Measurements from ENCODE around the gene ZBTB2.
"Not testable (repeated sequence)": the region's sequence is repeated elsewhere in the genome, so short reads cannot be mapped to it uniquely, and the experiment has no call there.

Gene ZBTB2

DNA sequence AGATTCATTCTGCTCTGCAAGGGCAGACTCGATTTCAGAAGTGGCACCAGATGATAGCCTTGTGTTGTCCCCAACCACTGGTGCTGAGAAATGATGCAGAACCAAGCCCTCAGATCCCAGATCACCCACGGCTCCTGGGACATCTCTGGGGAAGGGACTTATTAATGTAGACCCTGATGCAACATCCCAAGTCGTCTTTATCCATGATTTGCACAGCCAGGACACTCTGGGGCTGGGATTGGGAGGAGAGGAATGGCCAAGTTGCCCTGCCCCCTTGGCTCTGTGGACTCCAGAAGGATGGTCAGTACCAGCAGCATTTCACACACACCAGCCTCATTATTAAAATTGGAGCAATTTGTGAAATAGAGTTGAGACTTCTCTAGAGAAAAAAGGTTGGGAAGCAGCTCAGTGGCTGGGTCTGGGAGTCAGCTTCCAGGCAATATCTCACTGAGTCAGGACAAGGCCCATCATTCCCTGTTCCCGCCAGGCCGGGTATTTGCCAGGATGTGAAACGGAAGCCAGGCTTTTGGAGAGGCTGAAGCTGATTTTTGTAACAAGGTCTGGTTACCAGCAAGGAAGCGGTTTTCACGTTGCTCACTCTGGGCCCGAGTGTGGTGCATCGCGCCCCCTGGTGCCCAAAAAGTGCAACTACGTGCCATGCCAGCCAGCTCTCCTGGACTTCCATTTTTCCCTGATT lies 67.4 kb downstream of the ZBTB2 start:
- CTCF ChIA-PET: interaction anchor here (0.6 to 6.6 kb wide), 49 partner anchors 9 to 509 kb away, joined by 3 to 196 read pairs (median 4); partner anchors contain the start of gene AKAP12
- peaks cover 72% of the 10 kb centered on the region for H3K27me3 Mint-ChIP-seq
- no peak overlapping the region for H3K27ac Mint-ChIP-seq
- H3K4me3 Mint-ChIP-seq: no peak overlapping the region
- peak; percentile 80 for DNase-seq
- H3K36me3 Mint-ChIP-seq: no peaks in the 10 kb centered on the region
- H3K9me3 Mint-ChIP-seq: no peaks in the 10 kb centered on the region
- peaks cover 26% of the 10 kb centered on the region for H3K4me1 Mint-ChIP-seq

DNA sequence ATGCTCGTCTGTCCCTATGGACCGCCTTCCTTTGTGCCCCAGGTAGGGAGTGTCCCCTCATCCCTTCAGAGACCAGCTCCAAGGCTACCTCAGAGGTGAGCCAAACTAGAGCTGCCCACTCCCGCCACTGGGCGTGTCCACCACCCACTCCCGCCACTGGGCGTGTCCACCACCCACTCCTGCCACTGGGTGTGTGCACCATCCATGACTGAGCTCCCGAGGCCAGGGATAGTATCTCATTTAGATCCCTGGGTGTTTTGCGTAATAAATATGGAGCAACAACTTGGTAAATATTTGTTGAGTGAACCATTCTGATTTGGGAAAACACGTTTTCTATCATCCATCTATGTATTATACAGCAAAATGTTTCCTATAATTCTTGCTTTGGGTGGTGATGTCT lies 68.8 kb downstream of the ZBTB2 start:
- CTCF ChIA-PET: interaction anchor here (6.1 to 6.6 kb wide), 2 partner anchors 306 to 431 kb away, joined by 166 to 196 read pairs; no protein-coding TSS in a partner anchor
- no peak overlapping the region for H3K4me3 Mint-ChIP-seq
- H3K4me1 Mint-ChIP-seq: peaks cover 26% of the 10 kb centered on the region
- no peak for DNase-seq
- peaks cover 66% of the 10 kb centered on the region for H3K27me3 Mint-ChIP-seq
- H3K9me3 Mint-ChIP-seq: no peaks in the 10 kb centered on the region
- H3K27ac Mint-ChIP-seq: no peak overlapping the region
- no peaks in the 10 kb centered on the region for H3K36me3 Mint-ChIP-seq

DNA sequence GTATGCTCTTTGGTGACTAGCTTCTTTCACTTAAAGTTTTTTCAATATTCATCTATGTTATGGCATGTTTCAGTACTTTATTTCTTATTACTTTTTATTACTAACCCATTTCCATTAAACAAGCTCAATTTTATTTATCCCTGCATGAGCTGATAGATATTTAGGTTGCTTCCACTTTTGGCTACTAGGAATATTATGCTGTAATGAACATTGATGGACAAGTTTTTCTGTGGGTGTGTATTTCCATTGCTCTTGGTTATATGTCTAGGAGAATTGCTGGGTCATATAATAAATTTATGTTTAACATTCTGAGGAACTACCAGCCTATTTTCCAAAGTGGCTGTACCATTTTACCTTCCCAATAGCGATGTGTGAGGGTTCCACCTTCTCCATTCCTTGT lies 69.9 kb downstream of the ZBTB2 start:
- H3K27ac Mint-ChIP-seq: no peak overlapping the region
- CTCF ChIA-PET: interaction anchor here (0.9 to 1.5 kb wide), 4 partner anchors 15 to 430 kb away, joined by 3 to 8 read pairs (median 4); no protein-coding TSS in a partner anchor

DNA sequence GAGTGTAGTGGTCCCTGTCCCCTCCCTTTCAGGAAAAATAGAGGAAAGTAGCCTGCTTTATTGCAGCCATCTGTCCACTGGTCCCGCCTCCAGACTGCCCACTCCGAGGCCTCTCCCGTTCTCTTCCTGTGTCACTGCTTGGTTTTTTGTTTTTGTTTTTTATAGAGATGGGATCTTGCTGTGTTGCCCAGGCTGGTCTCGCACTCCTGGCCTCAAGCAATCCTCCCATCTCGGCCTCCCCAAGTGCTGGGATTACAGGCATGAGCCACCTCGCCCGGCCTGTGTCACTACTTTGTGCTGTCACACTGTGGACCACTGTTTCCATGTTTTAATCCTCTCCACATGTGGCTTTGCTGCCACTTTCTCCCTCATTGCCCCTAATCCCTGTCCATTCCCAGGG lies 71.2 kb downstream of the ZBTB2 start:
- Mint-ChIP-seq H3K36me3 (no peaks in the 10 kb centered on the region), H3K27ac (no peak overlapping the region), H3K4me3 (no peak overlapping the region), H3K9me3 (peaks cover 8% of the 10 kb centered on the region), H3K4me1 (peaks cover 17% of the 10 kb centered on the region), H3K27me3 (peaks cover 48% of the 10 kb centered on the region)
- no peak for DNase-seq
- CTCF ChIA-PET: interaction anchor here (1.5 kb wide), 1 partner anchor 428 kb away, joined by 5 read pairs; no protein-coding TSS in a partner anchor

More for the DNA sequence above, 69.9 kb downstream of the ZBTB2 start:
- H3K4me3 Mint-ChIP-seq: no peak overlapping the region
- H3K9me3 Mint-ChIP-seq: peaks cover under 1% of the 10 kb centered on the region
- no peaks in the 10 kb centered on the region for H3K36me3 Mint-ChIP-seq
- H3K27me3 Mint-ChIP-seq: peaks cover 57% of the 10 kb centered on the region
- no peak for DNase-seq
- peaks cover 26% of the 10 kb centered on the region for H3K4me1 Mint-ChIP-seq

DNA sequence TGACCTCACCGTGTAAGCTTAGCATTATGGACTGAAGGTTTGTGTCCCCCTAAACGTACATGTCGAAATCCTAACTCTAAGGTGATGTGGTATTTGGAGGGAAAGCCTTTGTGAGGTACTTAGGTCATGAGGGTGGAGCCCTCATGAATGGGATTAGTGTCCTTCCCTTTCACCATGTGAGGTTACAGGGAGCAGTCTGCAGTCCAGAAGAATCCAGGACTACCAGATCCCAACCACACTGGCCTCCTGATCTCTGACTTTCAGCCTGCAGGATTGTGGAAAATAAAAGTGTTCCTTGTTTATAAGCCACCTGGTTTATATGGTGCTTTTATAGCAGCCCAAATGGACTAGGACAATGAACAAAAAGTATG lies 73.4 kb downstream of the ZBTB2 start:
- CTCF ChIA-PET: interaction anchor here (1.2 to 1.7 kb wide), 2 partner anchors 304 to 500 kb away, joined by 3 to 4 read pairs; no protein-coding TSS in a partner anchor
- peaks cover 8% of the 10 kb centered on the region for H3K9me3 Mint-ChIP-seq
- H3K27me3 Mint-ChIP-seq: peaks cover 27% of the 10 kb centered on the region
- no peak for DNase-seq
- no peak overlapping the region for H3K27ac Mint-ChIP-seq
- H3K4me3 Mint-ChIP-seq: no peak overlapping the region
- no peaks in the 10 kb centered on the region for H3K36me3 Mint-ChIP-seq
- no peaks in the 10 kb centered on the region for H3K4me1 Mint-ChIP-seq

DNA sequence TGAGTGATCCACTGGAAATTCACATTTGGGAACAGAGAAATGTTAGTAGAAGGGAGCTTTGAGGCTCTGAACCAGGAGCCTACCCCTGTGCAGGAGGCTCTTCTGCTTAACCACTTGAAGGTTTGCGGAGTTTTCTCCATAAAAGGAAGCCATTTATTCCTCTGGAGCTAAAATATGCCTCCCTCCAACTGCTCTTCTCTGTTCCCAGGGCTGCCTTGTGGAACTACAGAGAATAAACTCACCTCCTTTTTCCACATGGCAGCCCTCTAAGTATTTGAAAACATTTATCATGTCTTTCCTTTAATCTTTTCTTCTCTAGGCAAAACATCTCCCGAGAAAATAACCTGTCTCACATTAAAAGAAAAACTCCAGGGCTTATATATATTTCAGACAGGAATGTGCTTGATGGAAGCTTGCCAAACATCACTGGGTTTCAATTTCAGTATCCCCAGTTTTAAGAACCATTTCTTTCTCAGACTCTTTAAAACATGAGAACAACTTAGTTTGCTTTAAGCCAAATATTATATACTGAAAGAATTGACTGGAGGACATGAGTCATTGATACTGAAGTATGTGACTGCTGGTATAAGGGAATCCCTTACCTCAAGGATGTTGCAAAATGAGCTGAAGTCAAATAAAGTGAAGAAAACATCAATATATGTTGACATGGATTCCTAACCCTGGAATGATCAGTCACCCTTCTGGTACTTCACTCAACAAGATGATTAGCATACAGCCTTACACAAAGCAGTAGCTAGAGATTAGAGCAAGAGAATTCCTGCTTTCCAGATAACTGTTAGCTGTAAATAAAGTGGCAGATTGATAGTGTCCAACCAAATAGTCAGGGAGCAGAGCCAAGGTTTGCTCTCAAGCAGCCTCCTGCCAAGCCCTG lies 74.0 kb downstream of the ZBTB2 start:
- peaks cover 26% of the 10 kb centered on the region for H3K27me3 Mint-ChIP-seq
- peaks cover 8% of the 10 kb centered on the region for H3K9me3 Mint-ChIP-seq
- CTCF ChIA-PET: interaction anchor here (1.2 to 1.7 kb wide), 2 partner anchors 303 to 500 kb away, joined by 3 to 4 read pairs; no protein-coding TSS in a partner anchor
- H3K4me3 Mint-ChIP-seq: no peak overlapping the region
- no peak overlapping the region for H3K27ac Mint-ChIP-seq
- no peak for DNase-seq
- H3K4me1 Mint-ChIP-seq: no peaks in the 10 kb centered on the region
- H3K36me3 Mint-ChIP-seq: no peaks in the 10 kb centered on the region

DNA sequence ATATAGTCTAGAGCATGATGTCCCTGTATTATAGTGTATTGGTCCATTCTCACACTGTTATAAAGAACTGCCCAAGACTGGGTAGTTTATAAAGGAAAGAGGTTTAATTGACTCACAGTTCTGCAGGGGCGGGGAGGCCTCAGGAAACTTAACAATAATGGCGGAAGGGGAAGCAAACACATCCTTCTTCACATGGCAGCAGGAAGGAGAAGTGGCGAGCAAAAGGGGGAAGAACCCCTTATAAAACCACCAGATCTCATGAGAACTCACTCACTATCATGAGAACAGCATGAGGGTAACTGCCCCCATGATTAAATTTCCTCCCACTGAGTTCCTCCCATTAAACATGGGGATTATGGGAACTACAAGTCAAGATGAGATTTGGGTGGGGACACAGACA lies 75.7 kb downstream of the ZBTB2 start:
- CTCF ChIA-PET: interaction anchor here (1.2 kb wide), 1 partner anchor 9 kb away, joined by 4 read pairs; no protein-coding TSS in a partner anchor
- H3K9me3 Mint-ChIP-seq, H3K4me3 Mint-ChIP-seq, H3K4me1 Mint-ChIP-seq, DNase-seq, H3K27ac Mint-ChIP-seq, H3K36me3 Mint-ChIP-seq: not testable (repeated sequence)
- H3K27me3 Mint-ChIP-seq: peaks cover 29% of the 10 kb centered on the region

Measured in activated naive CD4-positive, alpha-beta T cell treated with anti-CD3 and anti-CD28 coated beads, Interleukin-2, amount 10 ng/mL, durations not matched to agents 7 days and 5 days (primary cell).